Measurements from ENCODE around the gene ZNRF4.
"Not testable (repeated sequence)": the region's sequence is repeated elsewhere in the genome, so short reads cannot be mapped to it uniquely, and the experiment has no call there.

The ZNRF4 gene, protein sequence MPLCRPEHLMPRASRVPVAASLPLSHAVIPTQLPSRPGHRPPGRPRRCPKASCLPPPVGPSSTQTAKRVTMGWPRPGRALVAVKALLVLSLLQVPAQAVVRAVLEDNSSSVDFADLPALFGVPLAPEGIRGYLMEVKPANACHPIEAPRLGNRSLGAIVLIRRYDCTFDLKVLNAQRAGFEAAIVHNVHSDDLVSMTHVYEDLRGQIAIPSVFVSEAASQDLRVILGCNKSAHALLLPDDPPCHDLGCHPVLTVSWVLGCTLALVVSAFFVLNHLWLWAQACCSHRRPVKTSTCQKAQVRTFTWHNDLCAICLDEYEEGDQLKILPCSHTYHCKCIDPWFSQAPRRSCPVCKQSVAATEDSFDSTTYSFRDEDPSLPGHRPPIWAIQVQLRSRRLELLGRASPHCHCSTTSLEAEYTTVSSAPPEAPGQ

DNA sequence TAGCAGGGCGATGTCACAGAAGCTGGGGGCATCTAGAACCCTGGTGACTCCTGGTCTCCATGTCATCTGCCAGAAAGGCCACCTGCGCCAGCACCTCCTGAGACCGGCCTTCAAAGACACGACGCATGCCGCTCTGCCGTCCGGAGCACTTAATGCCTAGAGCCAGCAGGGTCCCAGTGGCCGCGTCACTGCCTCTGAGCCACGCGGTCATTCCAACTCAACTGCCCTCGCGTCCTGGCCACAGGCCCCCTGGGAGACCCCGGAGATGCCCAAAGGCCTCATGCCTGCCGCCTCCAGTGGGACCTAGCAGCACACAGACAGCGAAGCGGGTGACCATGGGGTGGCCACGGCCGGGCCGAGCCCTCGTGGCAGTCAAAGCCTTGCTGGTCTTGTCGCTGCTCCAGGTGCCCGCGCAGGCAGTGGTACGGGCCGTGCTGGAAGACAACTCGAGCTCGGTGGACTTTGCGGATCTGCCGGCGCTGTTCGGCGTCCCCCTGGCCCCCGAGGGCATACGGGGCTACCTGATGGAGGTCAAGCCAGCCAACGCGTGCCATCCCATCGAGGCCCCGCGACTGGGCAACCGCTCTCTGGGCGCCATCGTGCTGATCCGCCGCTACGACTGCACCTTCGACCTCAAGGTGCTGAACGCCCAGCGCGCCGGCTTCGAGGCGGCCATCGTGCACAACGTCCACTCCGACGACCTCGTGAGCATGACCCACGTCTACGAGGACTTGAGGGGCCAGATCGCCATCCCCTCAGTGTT, at the start of gene ZNRF4:
Gene ZNRF4, plus strand, starts transcription at position 51 of the 763 bp plus-strand sequence. Its CDS starts 75 bp downstream, at position 126.
- DNase-seq, result no peak
- in situ Hi-C loops (cut with HindIII; ENCODE audit: low pct_ligation_motif_present, low pct_unique_long_range_greater_than_20kb, low sequenced_read_pairs), result no loop called here

DNA sequence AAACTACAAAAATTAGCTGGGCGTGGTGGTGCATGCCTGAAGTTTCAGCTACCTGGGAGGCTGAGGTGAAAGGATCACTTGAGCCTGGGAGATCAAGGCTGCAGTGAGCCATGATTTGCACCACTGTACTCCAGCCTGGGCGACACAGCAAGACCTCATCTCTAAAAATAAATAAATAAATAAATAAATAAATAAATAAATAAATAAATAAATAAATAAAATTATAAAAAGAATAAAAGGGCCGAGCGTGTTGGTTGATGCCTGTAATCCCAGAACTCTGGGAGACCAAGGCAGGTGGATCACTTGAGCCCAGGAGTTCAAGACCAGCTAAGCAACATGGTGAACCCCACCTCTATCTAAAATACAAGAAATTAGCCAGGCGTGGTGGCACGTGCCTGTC, 49.0 kb upstream of the ZNRF4 start:
- in situ Hi-C loops (cut with HindIII; ENCODE audit: low pct_ligation_motif_present, low pct_unique_long_range_greater_than_20kb, low sequenced_read_pairs); DNase-seq: not testable (repeated sequence)

DNA sequence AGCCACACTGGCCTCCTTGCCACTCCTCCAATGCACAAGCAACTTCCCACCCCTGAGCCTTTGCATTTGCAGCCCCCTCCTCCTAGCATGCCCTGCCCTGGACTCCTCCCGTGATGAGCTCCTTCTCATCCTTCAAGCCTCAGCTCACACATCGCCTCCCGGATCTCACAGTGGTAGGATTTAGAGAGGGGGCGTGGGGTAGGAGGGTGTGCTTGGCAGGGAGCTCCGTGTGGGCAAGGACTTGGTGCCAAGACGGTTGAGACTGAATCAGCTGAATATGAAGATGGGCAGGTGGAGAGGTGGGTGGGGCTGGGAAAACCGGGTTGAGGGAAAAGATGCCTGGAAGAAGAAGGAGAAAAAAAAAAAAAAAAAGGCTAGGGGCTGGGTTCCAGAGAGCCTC, 48.4 kb upstream of the ZNRF4 start:
- no peak for DNase-seq
- in situ Hi-C loops (cut with HindIII; ENCODE audit: low pct_ligation_motif_present, low pct_unique_long_range_greater_than_20kb, low sequenced_read_pairs), result no loop called here

DNA sequence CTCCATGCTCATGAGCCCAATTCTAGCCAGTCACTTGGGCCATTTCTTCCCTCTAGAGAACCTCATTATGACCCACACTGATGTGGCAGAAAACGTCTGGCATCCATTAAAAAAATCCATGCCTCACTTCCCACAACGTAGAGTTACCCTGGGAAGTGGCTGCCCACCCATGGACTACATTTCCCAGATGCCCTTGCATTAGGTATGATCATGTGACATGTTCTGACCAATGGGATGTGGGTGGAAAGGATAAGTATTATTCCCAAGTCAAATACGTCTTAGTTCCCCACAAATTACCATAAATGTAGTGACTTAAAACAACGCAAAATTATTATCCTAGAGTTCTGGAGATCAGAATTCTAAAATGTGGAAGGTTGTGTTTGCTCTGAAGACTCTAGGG, 47.9 kb upstream of the ZNRF4 start:
- in situ Hi-C loops (cut with HindIII; ENCODE audit: low pct_ligation_motif_present, low pct_unique_long_range_greater_than_20kb, low sequenced_read_pairs), result no loop called here

DNA sequence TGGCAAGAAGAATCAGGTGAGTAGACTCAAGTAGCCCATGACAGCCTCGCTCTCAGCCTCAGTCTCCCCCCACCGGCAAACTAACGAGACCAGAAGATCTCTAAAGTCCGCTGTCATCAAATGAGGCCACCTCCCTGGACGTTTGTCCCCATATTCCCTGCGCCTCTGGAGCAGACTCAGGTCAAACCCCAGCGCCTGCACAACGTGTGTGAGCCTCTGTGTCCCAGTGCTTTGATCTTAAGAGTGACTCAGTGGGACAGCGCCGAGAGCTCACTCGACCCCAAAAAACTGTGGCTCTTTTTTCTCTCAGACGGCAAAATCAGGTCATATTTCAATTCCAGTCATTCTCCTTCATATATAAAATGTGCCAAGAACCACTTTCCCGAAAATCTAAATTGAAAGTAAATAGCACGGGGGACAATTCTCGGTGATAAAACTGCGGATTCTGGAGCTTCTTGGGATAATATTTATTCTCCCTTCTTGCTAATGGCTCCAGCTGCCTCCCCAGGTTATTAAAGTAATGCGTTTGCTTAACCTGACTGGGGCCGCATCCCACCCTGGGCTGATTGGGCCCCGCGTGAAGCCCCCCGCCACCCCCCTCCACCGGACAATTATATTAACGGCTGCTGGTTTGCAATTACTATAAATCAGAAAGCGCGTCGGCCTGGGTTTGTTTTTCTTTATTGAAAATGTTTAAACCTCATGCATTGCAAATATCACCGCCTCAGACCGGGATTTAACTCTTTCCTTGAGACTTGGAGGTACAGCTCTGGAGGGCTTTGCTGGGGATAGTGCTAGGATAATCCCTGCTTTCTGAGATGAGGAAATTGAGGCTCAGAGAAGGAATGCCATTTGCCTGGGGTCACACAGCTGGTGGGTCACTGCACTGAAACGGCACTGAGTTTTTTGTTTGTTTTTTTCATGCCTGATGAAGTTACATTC, 37.5 kb upstream of the ZNRF4 start:
- no peak for DNase-seq
- in situ Hi-C loops (cut with HindIII; ENCODE audit: low pct_ligation_motif_present, low pct_unique_long_range_greater_than_20kb, low sequenced_read_pairs), result no loop called here

More for the DNA sequence above, 47.9 kb upstream of the ZNRF4 start:
- no peak for DNase-seq

DNA sequence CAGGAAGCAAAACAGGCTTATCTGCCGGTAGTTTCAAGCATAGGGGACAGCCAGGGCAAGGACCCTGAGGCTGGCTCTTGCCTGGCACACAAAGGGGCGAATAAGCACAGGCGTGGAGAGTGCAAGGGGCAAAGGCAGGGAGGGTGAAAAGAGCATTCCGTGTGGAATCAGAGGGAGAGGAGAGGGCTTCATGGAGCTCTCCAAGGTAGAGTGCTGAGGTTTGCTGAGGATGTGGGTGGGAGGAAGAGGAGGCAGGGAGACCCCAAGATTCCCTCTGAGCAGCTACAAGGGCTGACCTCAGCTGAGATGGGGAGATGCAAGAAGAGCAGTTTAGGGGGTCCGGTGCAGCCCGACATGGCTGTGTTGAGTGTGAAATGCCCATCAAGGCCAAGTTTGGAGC, 36.5 kb upstream of the ZNRF4 start:
- no peak for DNase-seq
- in situ Hi-C loops (cut with HindIII; ENCODE audit: low pct_ligation_motif_present, low pct_unique_long_range_greater_than_20kb, low sequenced_read_pairs), result no loop called here

DNA sequence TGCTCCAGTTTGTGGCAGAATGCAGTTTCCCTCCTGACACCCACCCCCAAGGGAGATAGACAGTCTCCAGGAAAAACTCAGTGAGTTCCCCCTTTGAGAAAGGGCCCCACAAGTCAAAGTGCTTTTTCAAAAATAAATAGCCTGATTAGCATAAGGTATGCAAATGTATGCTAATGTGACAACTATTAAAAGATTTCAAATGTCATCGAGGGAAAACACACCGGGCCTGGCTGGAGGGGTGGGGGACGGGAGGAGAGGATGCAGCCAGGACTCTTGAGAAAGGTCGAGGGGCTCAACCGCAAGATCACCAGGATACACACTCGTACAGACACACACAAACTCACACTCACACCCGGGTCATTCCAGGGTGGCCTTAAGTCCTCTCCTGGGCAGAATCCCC, 34.3 kb upstream of the ZNRF4 start:
- no peak for DNase-seq
- in situ Hi-C loops (cut with HindIII; ENCODE audit: low pct_ligation_motif_present, low pct_unique_long_range_greater_than_20kb, low sequenced_read_pairs), result no loop called here

DNA sequence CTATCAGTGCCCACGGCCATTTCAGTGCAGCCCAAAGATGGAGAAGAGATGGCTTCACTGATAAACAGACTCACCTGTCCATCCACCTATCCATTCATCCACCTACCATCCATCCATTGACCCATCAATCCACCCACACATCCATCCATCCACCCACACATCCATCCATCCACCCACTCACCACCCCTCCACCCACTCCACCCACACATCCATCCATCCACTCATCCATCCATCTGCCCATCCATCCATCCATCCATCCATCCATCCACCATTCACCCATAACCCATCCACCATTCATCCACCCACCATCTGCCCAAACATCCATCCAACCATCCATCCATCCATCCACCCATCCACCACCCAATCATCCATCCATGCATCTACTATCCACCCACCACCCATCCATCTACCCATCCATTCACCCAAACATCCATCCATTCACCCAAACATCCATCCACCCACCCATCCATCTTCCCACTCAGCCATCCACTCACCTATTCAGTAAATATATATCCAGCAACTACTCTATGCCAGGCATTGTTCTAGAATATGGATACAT, 31.6 kb upstream of the ZNRF4 start:
- in situ Hi-C loops (cut with HindIII; ENCODE audit: low pct_ligation_motif_present, low pct_unique_long_range_greater_than_20kb, low sequenced_read_pairs), result no loop called here
- no peak for DNase-seq

DNA sequence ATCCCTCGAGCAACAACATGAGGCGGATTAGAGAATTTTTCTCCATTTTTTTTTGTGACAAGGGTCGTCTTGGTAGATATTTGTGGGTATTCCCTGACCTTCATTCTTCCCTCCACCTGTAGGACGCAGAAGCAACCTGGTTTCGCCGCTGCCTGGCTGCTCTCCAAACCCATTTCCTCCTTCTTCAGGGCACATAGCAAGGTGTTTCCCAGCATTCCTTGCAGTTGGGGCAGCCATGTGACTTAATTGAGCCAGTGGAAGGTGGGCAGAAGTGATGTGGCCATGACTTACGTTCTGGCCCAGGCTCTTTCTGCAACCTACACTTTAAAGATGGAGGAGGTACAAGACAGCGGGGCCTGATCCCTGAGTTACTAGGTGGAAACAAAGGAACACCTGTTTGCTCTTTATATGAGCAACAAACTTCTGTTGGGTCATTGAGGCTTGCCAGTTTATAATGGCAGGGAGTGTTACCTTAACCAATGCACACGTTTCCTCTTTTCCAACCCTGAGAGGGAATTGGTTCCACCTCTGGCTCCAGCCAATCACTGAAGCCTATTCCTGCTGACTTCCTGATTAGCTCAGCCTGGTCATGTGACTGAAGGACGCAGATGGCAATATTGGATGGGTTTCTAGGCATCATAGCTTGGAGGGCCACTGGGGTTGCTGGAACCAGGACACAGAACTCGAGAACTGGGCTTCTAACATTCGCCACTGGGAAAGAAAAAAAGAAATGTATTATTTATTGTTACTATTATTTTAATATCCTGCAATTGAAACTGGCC, 30.8 kb upstream of the ZNRF4 start:
- in situ Hi-C loops (cut with HindIII; ENCODE audit: low pct_ligation_motif_present, low pct_unique_long_range_greater_than_20kb, low sequenced_read_pairs), result no loop called here
- no peak for DNase-seq

DNA sequence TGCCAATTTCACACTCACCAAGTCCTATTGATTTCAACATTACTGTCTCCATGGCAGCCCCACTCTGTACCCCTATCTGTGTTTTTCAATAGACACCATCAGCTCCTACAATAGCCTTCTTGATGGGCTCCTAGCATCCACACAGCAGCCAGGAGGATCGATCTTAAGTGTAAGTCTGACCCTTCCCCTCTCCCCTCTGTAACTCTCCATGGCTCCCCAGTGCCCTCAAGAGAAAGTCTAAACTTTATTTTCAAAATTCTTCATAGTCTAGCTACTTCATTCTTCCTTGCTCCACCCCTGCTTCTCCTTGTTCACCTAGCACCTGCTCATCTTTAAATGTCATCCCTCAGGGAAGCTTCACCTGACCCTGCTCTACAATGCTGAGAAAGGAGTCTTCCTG, 30.0 kb upstream of the ZNRF4 start:
- no peak for DNase-seq
- in situ Hi-C loops (cut with HindIII; ENCODE audit: low pct_ligation_motif_present, low pct_unique_long_range_greater_than_20kb, low sequenced_read_pairs), result no loop called here

DNA sequence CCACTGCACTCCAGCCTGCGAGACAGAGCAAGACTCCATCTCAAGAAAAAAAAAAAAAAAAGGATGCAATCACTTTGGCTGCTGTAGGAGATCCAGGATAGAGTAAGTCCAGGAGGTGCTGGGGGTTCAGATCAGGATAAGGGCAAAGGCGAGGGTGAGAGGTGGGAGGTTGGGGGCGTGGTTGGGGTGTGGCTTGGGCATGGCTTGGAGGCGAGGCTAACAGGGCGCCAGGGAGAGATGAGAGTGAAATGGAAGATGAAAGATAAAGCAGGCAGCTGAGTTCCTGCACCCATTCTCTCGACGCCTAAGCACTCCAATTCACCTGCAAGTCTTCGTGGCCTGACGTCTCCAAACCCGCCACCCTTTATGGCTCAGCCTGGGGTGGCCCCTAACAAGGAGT, 25.0 kb upstream of the ZNRF4 start:
- DNase-seq, result no peak
- in situ Hi-C loops (cut with HindIII; ENCODE audit: low pct_ligation_motif_present, low pct_unique_long_range_greater_than_20kb, low sequenced_read_pairs), result no loop called here

DNA sequence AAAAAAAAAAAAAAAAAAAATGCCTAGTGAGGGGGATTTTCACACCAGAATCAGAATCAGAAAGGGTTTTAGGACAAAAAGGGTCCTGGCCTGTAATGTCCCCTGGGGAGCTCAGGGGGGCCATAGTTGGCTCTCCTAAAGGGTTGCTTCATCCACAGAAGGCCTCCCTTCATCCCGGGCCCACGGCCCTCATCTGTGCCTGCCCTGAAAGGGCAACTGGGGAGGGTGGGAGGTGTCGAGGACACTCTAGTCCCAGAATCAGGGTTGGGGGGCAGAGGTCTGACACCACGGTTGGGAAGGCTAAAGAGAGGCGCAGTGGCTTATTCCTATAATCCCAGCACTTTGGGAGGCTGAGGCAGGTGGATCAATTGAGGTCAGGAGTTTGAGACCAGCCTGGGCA, 22.5 kb upstream of the ZNRF4 start:
- no peak for DNase-seq
- in situ Hi-C loops (cut with HindIII; ENCODE audit: low pct_ligation_motif_present, low pct_unique_long_range_greater_than_20kb, low sequenced_read_pairs), result no loop called here

DNA sequence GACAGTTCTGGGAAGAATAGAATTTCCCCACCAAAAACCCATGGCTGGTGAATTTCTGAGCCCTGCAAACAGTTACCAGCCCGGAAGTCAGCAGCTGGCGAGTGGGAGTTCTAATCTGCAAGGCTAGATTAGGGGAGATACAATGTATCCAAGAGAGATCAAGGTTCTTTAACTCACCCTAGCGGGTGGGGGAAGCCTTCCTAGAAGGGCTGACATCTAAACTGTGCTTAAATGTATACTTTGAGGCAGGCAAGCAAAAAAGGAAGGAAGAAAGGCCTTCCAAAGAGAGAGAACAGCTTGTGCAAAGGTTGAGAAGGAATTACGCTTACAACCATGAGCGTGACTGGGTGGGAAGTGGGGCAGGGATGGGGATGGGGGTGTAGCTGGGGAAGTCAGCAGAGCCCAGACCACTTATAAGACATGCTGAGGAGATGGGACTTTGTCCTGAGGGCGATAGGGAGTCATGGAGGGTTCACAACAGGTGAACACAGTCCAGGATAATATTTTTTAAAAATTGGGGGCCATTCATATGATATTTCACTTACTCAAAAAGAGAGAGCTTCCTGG, 20.8 kb upstream of the ZNRF4 start:
- in situ Hi-C loops (cut with HindIII; ENCODE audit: low pct_ligation_motif_present, low pct_unique_long_range_greater_than_20kb, low sequenced_read_pairs), result no loop called here
- DNase-seq, result no peak

DNA sequence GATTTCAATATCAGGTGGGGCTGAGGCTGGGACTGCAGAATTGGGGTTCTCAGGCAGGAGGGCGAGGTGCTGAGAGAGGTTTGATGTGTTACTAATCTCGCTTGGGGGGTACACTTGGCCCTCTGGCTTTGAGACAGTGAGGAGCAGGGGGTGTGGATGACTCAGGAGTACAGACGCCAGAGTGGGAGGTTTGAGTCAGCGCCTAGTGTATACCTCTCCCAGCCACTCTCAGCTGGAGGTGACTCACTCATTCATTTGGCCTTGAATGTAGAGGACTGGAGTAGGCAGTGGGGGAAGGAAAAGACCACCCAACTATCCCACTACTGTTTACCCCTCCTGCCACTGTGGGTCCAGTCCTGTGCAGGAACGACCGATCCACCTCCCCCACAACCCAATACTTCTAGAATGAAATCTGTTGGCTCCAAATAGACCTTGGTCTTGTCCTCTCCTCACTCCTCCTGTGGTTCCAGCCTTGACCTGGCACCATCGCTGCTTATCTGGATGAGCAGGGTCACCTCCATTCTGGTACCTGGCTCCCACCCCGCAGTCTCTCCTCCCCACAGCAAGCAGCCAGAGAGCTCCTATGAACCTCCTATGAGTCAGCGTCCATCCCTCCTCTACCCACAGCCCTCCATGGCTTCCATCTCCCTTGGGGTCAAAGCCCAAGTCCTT, 20.1 kb upstream of the ZNRF4 start:
- in situ Hi-C loops (cut with HindIII; ENCODE audit: low pct_ligation_motif_present, low pct_unique_long_range_greater_than_20kb, low sequenced_read_pairs), result no loop called here
- peak; percentile 48 for DNase-seq

DNA sequence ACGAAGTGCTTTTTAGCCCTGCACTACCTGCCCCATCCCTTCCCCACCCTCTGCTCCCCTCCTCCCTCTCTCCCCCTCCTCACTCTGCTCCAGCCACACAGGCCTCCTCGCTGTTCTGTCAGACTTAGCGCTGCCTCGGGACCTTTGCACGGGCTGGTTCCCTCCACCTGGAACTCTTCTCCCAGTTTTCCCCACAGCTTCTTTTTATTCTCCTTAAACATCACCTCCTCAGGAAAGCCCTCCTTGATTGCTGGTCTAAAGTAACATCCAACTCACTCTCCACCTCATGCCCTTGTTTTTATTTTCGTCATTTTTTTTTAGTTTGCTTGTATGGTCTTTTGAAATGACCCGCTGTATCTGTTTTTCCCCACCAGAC, 19.6 kb upstream of the ZNRF4 start:
- in situ Hi-C loops (cut with HindIII; ENCODE audit: low pct_ligation_motif_present, low pct_unique_long_range_greater_than_20kb, low sequenced_read_pairs), result no loop called here
- DNase-seq, result no peak

DNA sequence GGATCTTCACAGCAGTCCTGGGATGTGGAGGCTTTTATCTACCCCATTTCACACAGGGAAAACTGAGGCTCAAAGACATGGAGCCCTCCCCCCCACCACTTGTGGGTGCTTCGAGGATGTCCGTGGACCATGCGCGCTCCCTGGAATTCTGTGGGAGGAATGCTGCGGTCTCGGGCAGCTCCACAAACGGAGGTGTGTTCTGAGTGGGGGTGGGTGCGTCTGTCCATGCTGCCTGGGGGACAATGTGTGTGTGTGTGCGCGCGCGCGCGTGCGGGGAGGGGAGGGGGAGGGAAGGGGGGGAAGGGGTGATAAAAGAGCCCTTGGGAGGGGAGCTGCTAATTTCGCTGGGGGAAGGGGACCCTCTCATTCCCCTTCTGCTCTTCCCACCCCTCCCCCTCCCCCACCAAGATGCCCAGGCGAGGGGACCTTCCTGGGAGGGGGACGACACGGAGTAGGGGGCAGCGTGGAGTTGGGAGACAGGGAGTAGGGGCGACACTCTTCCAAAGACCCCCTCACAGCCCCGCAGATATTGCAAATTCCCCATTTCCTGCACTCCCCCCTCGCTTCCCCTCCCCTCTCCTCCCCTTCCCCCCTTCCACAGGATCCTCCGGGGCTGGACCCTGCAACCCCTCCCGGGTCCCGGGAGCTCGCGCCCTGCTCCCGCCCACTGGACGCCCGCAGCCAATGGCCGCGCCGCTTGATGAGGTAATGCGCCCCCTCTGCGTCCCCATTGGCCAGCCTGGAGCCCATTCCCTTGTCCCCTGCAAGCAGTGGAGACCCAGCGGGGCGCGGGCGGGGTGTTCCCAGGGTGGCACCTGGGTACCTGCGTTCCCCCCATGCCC, 18.9 kb upstream of the ZNRF4 start:
- peak; percentile 40 for DNase-seq
- in situ Hi-C loops (cut with HindIII; ENCODE audit: low pct_ligation_motif_present, low pct_unique_long_range_greater_than_20kb, low sequenced_read_pairs), result no loop called here

All from ACHN (cell line).